Body of pancreas (tissue), 4 donors: ENCODE measurements around the gene MEN1. TPM values are rescaled to one million over a fixed set of nuclear protein-coding genes. Genes with fewer than 3 reads are reported as not detected.

Experiments used
- ATAC-seq: fragments of 150-250 bp; one replicate; pipeline ENCODE4 v1.9.1; 2016
- DNase-seq, 4 donors: peaks; one replicate each; pipeline ENCODE4 v3.0.0-alpha.2; 2019
- H3K27ac ChIP-seq, 4 donors: fragments of 200-600 bp; sonication (generic); 1 replicate in 3 of 4; 2 replicates in 1 of 4; pipeline versions ENCODE4 v1.5.1 to v1.6.1; 2016 to 2019; ENCODE audit warnings: mild to moderate bottlenecking in 1 of 4, mixed read lengths in 1 of 4, moderate library complexity in 1 of 4
- H3K27me3 ChIP-seq, 2 donors: fragments of 200-600 bp; sonication (generic); one replicate each; pipeline ENCODE4 v1.6.0; 2016; ENCODE audit warnings: mild to moderate bottlenecking in 1 of 2
- H3K36me3 ChIP-seq, 2 donors: fragments of 200-600 bp; sonication (generic); replicated peaks in 1 of 2; 2 replicates each; pipeline ENCODE4 v1.5.1; 2016; ENCODE audit warnings: low read depth in 2 of 2; ENCODE audit not compliant: insufficient read depth in 1 of 2
- H3K4me1 ChIP-seq: fragments of 200-600 bp; sonication (generic); one replicate; pipeline ENCODE4 v1.6.0; 2016
- H3K4me3 ChIP-seq, 2 donors: fragments of 200-600 bp; sonication (generic); 1 replicate in 1 of 2; 2 replicates in 1 of 2; pipeline ENCODE4 v1.5.1; 2016 to 2019
- H3K9me3 ChIP-seq, 3 donors: fragments of 200-600 bp; sonication (generic); 1 replicate in 2 of 3; 2 replicates in 1 of 3; pipeline ENCODE4 v1.5.1; 2016
- POLR2A ChIP-seq, 3 donors: fragments of 450-650 bp; IDR thresholded peaks; one replicate each; pipeline ENCODE4 v1.6.1; 2016; ENCODE audit warnings: antibody characterized with exemption in 3 of 3, mild to moderate bottlenecking in 2 of 3
- WGBS, 2 donors: methylation state at CpG; one replicate each; pipeline ENCODE4 v1.1.5; 2017; 5-methylcytosine and 5-hydroxymethylcytosine counted together
- intact Hi-C: fragments of 100-400 bp; cut with DNase I; formaldehyde crosslinking; loops from one replicate; pipeline ENCODE4 v1.15.1; 2023
- total RNA-seq, 2 donors: library from RNA; depleted of rRNA; stranded (reverse); fragments of >200 nt; gene quantifications; one replicate each; pipeline ENCODE4 v1.1.0, GENCODE V29; 2016
- TF ChIP-seq, protein P1 (sequence below), 7 experiments: fragments of 450-650 bp in 4 of 7; fragments of 200-600 bp in 3 of 7; sonication (generic) in 3 of 7; IDR thresholded peaks; one replicate each; pipeline ENCODE4 v1.5.1; 2016 to 2019; ENCODE audit warnings: antibody characterized with exemption in 7 of 7

Gene MEN1
- total RNA-seq, 2 donors from 2014 or later: 18.8 to 18.9 TPM

DNA sequence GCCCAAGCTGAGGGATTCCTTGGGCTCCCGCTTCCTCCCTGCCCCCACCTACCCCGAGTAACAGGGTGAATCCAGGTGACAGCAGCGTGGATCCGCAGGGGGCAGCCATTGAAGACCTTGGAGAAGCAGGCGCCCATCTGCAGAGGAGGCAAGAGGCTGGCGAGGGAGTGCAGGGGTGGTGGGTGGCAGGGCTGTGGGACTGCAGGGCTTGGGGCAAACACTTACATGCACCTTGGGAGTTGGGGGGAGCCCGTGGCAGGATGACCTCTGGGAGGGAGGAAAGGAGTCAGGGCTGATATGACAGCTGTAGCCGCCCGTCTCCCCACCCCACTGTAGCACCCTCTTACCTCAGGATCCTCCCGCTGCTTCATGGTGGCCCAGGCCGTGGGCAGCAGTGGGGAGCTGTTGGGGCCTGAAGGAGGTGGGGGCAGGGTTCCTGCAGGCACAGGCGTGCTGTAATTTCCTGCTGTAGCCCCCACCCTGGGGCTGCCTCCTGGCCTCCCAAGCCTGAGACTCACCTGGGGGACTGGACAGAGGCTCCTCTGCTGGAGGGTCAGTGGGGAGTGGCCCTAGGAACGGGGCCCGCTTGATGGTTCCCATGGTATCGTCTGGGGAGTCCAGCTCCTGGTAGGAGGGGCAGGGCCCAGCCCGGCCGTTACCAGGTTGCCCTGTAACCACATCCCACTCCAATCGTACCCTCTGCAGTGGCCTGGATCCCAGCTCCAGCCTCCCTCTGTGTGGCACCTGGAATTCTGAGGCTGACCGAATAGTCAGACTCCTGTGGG lies 13.4 kb downstream of the MEN1 start:
- H3K27me3 ChIP-seq: no peaks in the 10 kb centered on the region
- ATAC-seq (no peak), DNase-seq (no peak)
- TF ChIP-seq POLR2A (IDR thresholded peaks at IDR 0.05): no peak
- TF ChIP-seq, protein P1, sequence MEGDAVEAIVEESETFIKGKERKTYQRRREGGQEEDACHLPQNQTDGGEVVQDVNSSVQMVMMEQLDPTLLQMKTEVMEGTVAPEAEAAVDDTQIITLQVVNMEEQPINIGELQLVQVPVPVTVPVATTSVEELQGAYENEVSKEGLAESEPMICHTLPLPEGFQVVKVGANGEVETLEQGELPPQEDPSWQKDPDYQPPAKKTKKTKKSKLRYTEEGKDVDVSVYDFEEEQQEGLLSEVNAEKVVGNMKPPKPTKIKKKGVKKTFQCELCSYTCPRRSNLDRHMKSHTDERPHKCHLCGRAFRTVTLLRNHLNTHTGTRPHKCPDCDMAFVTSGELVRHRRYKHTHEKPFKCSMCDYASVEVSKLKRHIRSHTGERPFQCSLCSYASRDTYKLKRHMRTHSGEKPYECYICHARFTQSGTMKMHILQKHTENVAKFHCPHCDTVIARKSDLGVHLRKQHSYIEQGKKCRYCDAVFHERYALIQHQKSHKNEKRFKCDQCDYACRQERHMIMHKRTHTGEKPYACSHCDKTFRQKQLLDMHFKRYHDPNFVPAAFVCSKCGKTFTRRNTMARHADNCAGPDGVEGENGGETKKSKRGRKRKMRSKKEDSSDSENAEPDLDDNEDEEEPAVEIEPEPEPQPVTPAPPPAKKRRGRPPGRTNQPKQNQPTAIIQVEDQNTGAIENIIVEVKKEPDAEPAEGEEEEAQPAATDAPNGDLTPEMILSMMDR (IDR thresholded peaks at IDR 0.05): no peak
- 87 to 90% methylated on average over 13 to 18 of the region's 19 CpGs for WGBS, 2 donors
- H3K9me3 ChIP-seq: no peaks in the 10 kb centered on the region
- no peaks in the 10 kb centered on the region for H3K36me3 ChIP-seq
- H3K27ac ChIP-seq: no peak overlapping the region
- H3K4me3 ChIP-seq: no peak overlapping the region
- intact Hi-C loops: no loop called here
- no peaks in the 10 kb centered on the region for H3K4me1 ChIP-seq

DNA sequence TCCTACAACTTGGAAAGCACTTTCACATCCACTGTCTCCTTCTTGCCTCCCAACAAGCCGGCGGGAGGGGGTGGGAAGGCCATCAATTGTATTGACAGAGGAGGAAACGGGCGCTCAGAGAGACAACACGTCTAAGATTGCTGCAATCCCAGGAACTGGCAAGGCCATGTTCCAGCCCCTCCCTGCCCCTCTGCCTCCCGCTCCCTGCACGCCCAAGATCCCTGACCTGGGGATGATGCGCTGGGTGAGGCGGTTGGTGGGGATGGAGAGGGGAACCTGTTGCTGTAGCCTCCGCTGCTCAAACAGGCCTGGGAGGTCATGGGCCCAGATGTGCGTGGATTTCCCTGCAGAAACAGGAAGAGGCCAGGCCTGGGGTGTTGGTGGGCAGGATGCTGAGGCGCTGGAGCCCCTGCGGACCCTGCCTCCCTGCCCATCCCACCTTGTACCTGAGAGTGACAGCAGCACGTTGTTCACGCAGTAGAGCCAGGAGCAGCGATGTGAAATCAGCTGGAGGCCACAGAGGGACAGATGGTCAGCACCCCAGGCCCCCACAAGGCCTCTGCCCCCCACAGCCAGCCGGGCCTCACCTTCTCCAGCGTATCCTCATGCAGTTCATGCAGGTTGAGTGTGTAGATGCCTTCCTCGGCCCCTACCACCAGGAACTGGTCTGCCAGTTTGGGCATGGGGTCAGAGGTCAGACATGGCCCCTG lies 14.1 kb downstream of the MEN1 start:
- ATAC-seq: no peak
- Histone ChIP-seq H3K36me3 (no peaks in the 10 kb centered on the region), H3K4me1 (no peaks in the 10 kb centered on the region), H3K9me3 (no peaks in the 10 kb centered on the region), H3K27me3 (no peaks in the 10 kb centered on the region), H3K27ac (no peak overlapping the region), H3K4me3 (no peak overlapping the region)
- 83 to 86% methylated on average over 11 to 18 of the region's 19 CpGs for WGBS, 2 donors
- intact Hi-C loops: no loop called here
- DNase-seq: no peak
- TF ChIP-seq, protein P1 (IDR thresholded peaks at IDR 0.05): no peak
- no peak for TF ChIP-seq POLR2A (IDR thresholded peaks at IDR 0.05)

DNA sequence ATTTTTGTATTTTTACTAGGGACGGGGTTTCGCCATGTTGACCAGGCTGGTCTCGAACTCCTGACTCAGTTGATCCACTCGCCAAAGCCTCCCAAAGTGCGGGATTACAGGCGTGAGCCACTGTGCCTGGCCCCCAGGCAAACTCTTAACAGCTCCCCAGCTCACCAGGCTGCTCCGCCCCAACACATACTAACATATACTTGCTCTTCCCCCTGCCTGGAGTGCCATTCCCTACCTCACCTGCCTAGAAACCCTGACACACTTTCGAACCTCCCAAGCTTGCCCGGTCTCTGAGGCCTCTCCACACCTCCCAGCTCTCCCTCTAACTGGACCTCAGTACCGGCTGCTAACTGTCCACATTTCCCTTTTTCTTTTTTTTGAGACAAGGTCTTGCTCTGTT lies 15.8 kb downstream of the MEN1 start:
- TF ChIP-seq POLR2A (IDR thresholded peaks at IDR 0.05): no peak
- TF ChIP-seq, protein P1 (IDR thresholded peaks at IDR 0.05): no peak
- no peaks in the 10 kb centered on the region for H3K4me1 ChIP-seq
- DNase-seq: no peak
- H3K4me3 ChIP-seq: no peak overlapping the region
- no peaks in the 10 kb centered on the region for H3K27me3 ChIP-seq
- no peak overlapping the region for H3K27ac ChIP-seq
- intact Hi-C loops: no loop called here
- no peak for ATAC-seq
- 96% methylated on average over 10 of the region's 10 CpGs for WGBS, 2 donors
- no peaks in the 10 kb centered on the region for H3K9me3 ChIP-seq
- no peaks in the 10 kb centered on the region for H3K36me3 ChIP-seq

DNA sequence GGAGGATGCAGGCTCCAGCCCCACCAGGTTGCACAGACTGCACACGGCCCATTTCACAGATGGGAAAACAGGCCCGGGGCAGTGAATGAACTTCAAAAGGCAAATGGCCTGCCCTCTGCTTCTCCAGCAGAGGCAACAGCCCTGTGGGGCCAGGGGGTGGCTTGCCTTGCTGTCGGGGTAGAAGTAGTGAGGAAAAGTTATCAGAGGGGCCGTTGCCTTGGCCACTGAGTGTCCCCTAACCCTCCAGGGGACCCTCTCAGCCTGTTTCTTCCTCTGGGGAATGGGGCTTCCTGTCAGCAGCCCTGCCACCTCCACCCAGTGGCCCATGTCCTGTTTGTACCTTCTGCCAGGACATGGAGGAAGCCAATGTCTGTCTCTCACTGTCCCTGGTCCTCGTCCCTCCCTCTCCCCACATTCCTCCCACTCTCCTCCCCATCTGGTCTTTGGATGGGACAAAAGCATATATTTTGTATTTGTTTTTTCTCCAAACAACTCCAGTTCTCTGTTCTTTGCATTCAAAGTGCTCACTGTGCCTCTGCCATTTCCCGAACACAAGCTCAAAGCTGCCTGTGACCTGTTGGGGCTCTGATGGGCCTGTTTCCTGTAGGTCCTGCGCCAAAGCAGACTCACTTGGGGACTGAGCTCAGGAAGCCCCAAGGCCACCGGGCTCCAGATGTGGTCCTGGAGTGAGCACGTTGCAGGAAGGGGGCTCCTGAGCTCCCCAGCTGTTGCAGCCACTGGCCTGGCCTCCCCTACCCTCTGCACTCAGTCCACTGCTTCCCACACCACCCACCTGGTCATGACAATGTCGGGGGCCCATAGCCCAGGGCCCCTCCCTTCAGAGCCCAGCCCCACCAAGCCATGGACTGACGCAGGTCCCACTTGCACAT lies 16.8 kb downstream of the MEN1 start:
- no peaks in the 10 kb centered on the region for H3K36me3 ChIP-seq
- DNase-seq (no peak), ATAC-seq (no peak)
- intact Hi-C loops: no loop called here
- no peaks in the 10 kb centered on the region for H3K9me3 ChIP-seq
- H3K4me1 ChIP-seq: no peaks in the 10 kb centered on the region
- H3K4me3 ChIP-seq: no peak overlapping the region
- no peaks in the 10 kb centered on the region for H3K27me3 ChIP-seq
- H3K27ac ChIP-seq: no peak overlapping the region
- WGBS, 2 donors: 64 to 78% methylated on average over 11 of the region's 11 CpGs
- no peak for TF ChIP-seq POLR2A (IDR thresholded peaks at IDR 0.05)
- TF ChIP-seq, protein P1 (IDR thresholded peaks at IDR 0.05): no peak
